ENCODE results near the gene BLCAP. TPM values are rescaled to one million over a fixed set of nuclear protein-coding genes. Genes with fewer than 3 reads are reported as not detected.
"Not testable (repeated sequence)": the region's sequence is repeated elsewhere in the genome, so short reads cannot be mapped to it uniquely, and the experiment has no call there.

BLCAP gene
- total and polyA plus RNA-seq, 9 donors = 282 to 549 (median 481) TPM

DNA sequence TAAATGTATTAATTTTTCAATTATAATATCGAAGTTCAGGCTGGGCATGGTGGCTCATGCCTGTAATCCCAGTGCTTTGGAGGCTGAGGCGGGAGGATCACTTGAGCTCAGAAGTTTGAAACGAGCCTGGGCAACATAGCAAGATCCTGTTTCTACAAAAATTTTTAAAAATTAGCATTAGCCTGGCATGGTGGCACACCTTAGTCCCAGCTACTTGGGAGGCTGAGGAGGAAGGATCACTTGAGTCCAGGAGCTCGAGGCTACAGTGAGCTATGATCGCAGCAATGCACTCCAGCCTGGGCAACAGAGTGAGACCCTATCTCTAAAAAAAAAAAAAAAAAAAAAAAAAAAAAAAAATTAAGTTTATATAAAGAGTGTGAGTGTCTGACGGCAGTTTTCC lies 55.2 kb downstream of the BLCAP start:
- not testable (repeated sequence) for H3K4me3 ChIP-seq (ENCODE audit: low read length); H3K9me3 ChIP-seq (replicated peaks; ENCODE audit: control insufficient read depth, low read depth, low read length); DNase-seq; H3K36me3 ChIP-seq (ENCODE audit: control insufficient read depth, insufficient read depth, low read length); H3K27ac ChIP-seq (ENCODE audit: low read length); H3K27me3 ChIP-seq (ENCODE audit: control insufficient read depth, insufficient read depth, low read length)
- 100% methylated on average over 1 of the region's 6 CpGs for WGBS (ENCODE audit: insufficient coverage)
- peaks cover 16% of the 10 kb centered on the region for H3K4me1 ChIP-seq (ENCODE audit: control insufficient read depth, insufficient read depth, low read length)

GRCh38 chr20:37471741-37472235 lies 55.9 kb downstream of the BLCAP start:
- Histone ChIP-seq H3K4me3 (ENCODE audit: low read length) (no peak overlapping the region), H3K36me3 (ENCODE audit: control insufficient read depth, insufficient read depth, low read length) (no peaks in the 10 kb centered on the region), H3K9me3 (replicated peaks; ENCODE audit: control insufficient read depth, low read depth, low read length) (no peaks in the 10 kb centered on the region), H3K27me3 (ENCODE audit: control insufficient read depth, insufficient read depth, low read length) (peaks cover 4% of the 10 kb centered on the region), H3K4me1 (ENCODE audit: control insufficient read depth, insufficient read depth, low read length) (peaks cover 16% of the 10 kb centered on the region), H3K27ac (ENCODE audit: low read length) (no peak overlapping the region)
- DNase-seq = no peak
- WGBS (ENCODE audit: insufficient coverage) = 76% methylated on average over 6 of the region's 7 CpGs

GRCh38 chr20:37470190-37470589 lies 57.5 kb downstream of the BLCAP start:
- H3K36me3 ChIP-seq (ENCODE audit: control insufficient read depth, insufficient read depth, low read length); H3K4me3 ChIP-seq (ENCODE audit: low read length); H3K9me3 ChIP-seq (replicated peaks; ENCODE audit: control insufficient read depth, low read depth, low read length); DNase-seq; H3K27me3 ChIP-seq (ENCODE audit: control insufficient read depth, insufficient read depth, low read length); H3K27ac ChIP-seq (ENCODE audit: low read length): not testable (repeated sequence)
- WGBS (ENCODE audit: insufficient coverage) = 95% methylated on average over 7 of the region's 8 CpGs
- peaks cover 18% of the 10 kb centered on the region for H3K4me1 ChIP-seq (ENCODE audit: control insufficient read depth, insufficient read depth, low read length)

DNA sequence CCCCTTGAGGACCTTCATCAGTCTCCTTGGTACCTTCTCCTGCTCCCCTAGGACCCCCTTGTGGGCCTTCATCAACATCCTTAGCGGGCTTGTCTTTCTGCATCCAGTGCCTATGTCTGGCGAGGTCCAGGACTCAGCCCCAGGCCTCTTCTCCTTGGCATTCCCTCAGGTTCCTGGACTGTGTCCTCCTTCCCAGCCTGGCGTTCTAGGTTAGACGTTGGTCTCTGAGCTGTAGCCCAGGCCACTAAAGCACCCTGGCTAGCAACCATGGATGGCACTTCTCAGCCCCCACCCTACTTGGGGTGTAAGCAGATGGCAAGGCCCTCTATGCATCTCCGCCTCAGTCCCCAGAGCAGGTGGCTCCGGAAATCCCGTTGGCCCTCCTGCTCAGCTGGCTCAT lies 58.1 kb downstream of the BLCAP start:
- H3K9me3 ChIP-seq (replicated peaks; ENCODE audit: control insufficient read depth, low read depth, low read length) = no peaks in the 10 kb centered on the region
- DNase-seq = no peak
- H3K27ac ChIP-seq (ENCODE audit: low read length) = no peak overlapping the region
- H3K4me3 ChIP-seq (ENCODE audit: low read length) = no peak overlapping the region
- 100% methylated on average over 7 of the region's 7 CpGs for WGBS (ENCODE audit: insufficient coverage)
- no peaks in the 10 kb centered on the region for H3K27me3 ChIP-seq (ENCODE audit: control insufficient read depth, insufficient read depth, low read length)
- H3K4me1 ChIP-seq (ENCODE audit: control insufficient read depth, insufficient read depth, low read length) = peaks cover 24% of the 10 kb centered on the region
- H3K36me3 ChIP-seq (ENCODE audit: control insufficient read depth, insufficient read depth, low read length) = no peaks in the 10 kb centered on the region

DNA sequence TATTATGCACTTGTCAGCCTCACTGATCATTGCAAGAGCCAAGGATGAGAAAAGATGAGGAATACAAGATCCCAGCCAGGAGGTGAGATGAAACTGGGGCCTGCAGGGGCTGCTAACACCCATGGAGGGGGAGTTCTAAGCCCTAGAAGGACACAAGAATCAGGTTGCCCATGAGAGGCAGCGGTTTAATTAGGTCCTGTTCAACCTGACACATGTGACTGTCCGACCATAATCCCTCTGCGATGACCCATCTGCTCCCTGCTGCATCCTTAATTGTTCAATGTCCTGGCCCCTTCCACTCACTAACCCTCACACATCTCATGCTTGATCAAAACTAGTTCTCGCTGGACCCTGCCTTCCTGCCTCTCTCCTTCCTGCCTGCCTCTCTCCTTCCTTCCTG lies 58.8 kb downstream of the BLCAP start:
- Histone ChIP-seq H3K27me3 (ENCODE audit: control insufficient read depth, insufficient read depth, low read length) (no peaks in the 10 kb centered on the region), H3K27ac (ENCODE audit: low read length) (no peak overlapping the region), H3K9me3 (replicated peaks; ENCODE audit: control insufficient read depth, low read depth, low read length) (no peaks in the 10 kb centered on the region), H3K36me3 (ENCODE audit: control insufficient read depth, insufficient read depth, low read length) (no peaks in the 10 kb centered on the region), H3K4me3 (ENCODE audit: low read length) (no peak overlapping the region), H3K4me1 (ENCODE audit: control insufficient read depth, insufficient read depth, low read length) (peaks cover 26% of the 10 kb centered on the region)
- no peak for DNase-seq
- 87% methylated on average over 4 of the region's 4 CpGs for WGBS (ENCODE audit: insufficient coverage)

Other genes with a start within 250 kb of the BLCAP start
- gene MANBAL, start 238.2 kb downstream of the BLCAP start, total RNA-seq = 11.6 TPM
- gene MANBAL, start 238.2 kb downstream of the BLCAP start, polyA plus RNA-seq (ENCODE audit: insufficient read depth in 1 of 8, insufficient read length in 8 of 8, low replicate concordance in 1 of 8) = 10 to 100 TPM; 33.3 to 47.7 (median 39.5) TPM
- 8.6 TPM for gene SRC, start 181.7 kb downstream of the BLCAP start, total RNA-seq
- gene SRC, start 181.7 kb downstream of the BLCAP start, polyA plus RNA-seq (ENCODE audit: insufficient read depth in 1 of 8, insufficient read length in 8 of 8, low replicate concordance in 1 of 8) = 10 to 100 TPM; 12.2 to 25.4 (median 16.9) TPM
- 372 TPM for gene NNAT, start 6.6 kb downstream of the BLCAP start, total RNA-seq
- gene NNAT, start 6.6 kb downstream of the BLCAP start, polyA plus RNA-seq (ENCODE audit: insufficient read depth in 1 of 8, insufficient read length in 8 of 8, low replicate concordance in 1 of 8) = 100 to 1,000 TPM; 325 to 800 (median 519) TPM
- 21.9 TPM for gene CTNNBL1, start 166.2 kb upstream of the BLCAP start, total RNA-seq
- gene CTNNBL1, start 166.2 kb upstream of the BLCAP start, polyA plus RNA-seq (ENCODE audit: insufficient read depth in 1 of 8, insufficient read length in 8 of 8, low replicate concordance in 1 of 8) = 10 to 100 TPM; 27.3 to 38.4 (median 33.7) TPM

Measured in muscle of leg (tissue), 11 donors.